HepG2 (cell line): ENCODE data around the gene CDC26. TPM values are rescaled to one million over a fixed set of nuclear protein-coding genes. Genes with fewer than 3 reads are reported as not detected.
A peak's percentile ranks its signal among the peaks of the same experiment; 100 is the strongest.

Experiments used
- CENPX ChIP-seq: sonication (generic); formaldehyde crosslinking; IDR thresholded peaks from 2 replicates; pipeline ENCODE4 v1.9.0; 2021; ENCODE audit warnings: mild to moderate bottlenecking, missing genetic modification reagents, moderate library complexity
- DNMT3B ChIP-seq: conservative IDR thresholded peaks from 2 replicates; pipeline ENCODE4 v1.6.1; 2016; ENCODE audit warnings: missing biosample characterization, control low read depth
- GTF3A ChIP-seq: sonication (generic); formaldehyde crosslinking; conservative IDR thresholded peaks from 2 replicates; pipeline ENCODE4 v1.4.0; 2020; ENCODE audit warnings: mild to moderate bottlenecking, missing genetic modification reagents
- HDAC2 ChIP-seq: sonication (generic); formaldehyde crosslinking; IDR thresholded peaks from 2 replicates; pipeline ENCODE4 v1.4.0; 2020; ENCODE audit warnings: missing genetic modification reagents
- HOXA3 ChIP-seq: sonication (generic); formaldehyde crosslinking; IDR thresholded peaks from 2 replicates; pipeline ENCODE4 v1.5.0; 2020; ENCODE audit warnings: missing genetic modification reagents
- SALL1 ChIP-seq: sonication (generic); formaldehyde crosslinking; IDR thresholded peaks from 2 replicates; pipeline ENCODE4 v1.8.0; 2022; ENCODE audit warnings: mild to moderate bottlenecking, missing genetic modification reagents
- SMAD9 ChIP-seq: sonication (generic); formaldehyde crosslinking; IDR thresholded peaks from 2 replicates; pipeline ENCODE4 v1.5.1; 2020; ENCODE audit warnings: mild to moderate bottlenecking, missing genetic modification reagents
- ZFP82 ChIP-seq: sonication (generic); formaldehyde crosslinking; IDR thresholded peaks from 2 replicates; pipeline ENCODE4 v1.5.1; 2020; ENCODE audit warnings: mild to moderate bottlenecking, missing genetic modification reagents, borderline replicate concordance
- ZNF292 ChIP-seq: sonication (generic); formaldehyde crosslinking; IDR thresholded peaks from 2 replicates; pipeline ENCODE4 v1.8.1; 2022; ENCODE audit warnings: mild to moderate bottlenecking, low read depth, missing genetic modification reagents, borderline replicate concordance
- ZNF441 ChIP-seq: sonication (generic); formaldehyde crosslinking; IDR thresholded peaks from 2 replicates; pipeline ENCODE4 v1.7.0; 2021; ENCODE audit warnings: missing genetic modification reagents, borderline replicate concordance
- ZNF788 ChIP-seq: sonication (generic); formaldehyde crosslinking; IDR thresholded peaks from 2 replicates; pipeline ENCODE4 v1.5.0; 2020; ENCODE audit warnings: mild to moderate bottlenecking, missing genetic modification reagents, borderline replicate concordance
- polyA plus RNA-seq, 8 experiments: library from polyadenylated mRNA; depleted of rRNA in 3 of 8; stranded (reverse) in 7 of 8; unstranded in 1 of 8; fragments of >200 nt; fragmentation: Illumina TruSeq in 4 of 8; extraction: Trizol in 4 of 8; gene quantifications; 2 replicates each; pipeline versions ENCODE4 v1.2.1 to v1.2.3, GENCODE V29; 2011 to 2016; ENCODE audit warnings: low read depth in 4 of 8, missing spikeins in 1 of 8, mixed read lengths in 1 of 8; ENCODE audit not compliant: insufficient read depth in 1 of 8
- total RNA-seq, 5 experiments: library from RNA; depleted of rRNA; stranded (reverse); fragments of >200 nt; fragmentation: Illumina TruSeq; extraction: Trizol; gene quantifications; 2 replicates each; pipeline ENCODE4 v1.2.3, GENCODE V29; 2016; ENCODE audit warnings: low read depth in 1 of 5
- TF ChIP-seq, protein P1 (sequence below): sonication (generic); formaldehyde crosslinking; IDR thresholded peaks from 2 replicates; pipeline ENCODE4 v1.4.0; 2020; ENCODE audit warnings: mild to moderate bottlenecking, missing genetic modification reagents, borderline replicate concordance
- TF ChIP-seq, protein P2 (sequence below): IDR thresholded peaks from 2 replicates; pipeline ENCODE4 v1.6.1; 2016; ENCODE audit warnings: missing biosample characterization, missing genetic modification reagents, low read depth
- TF ChIP-seq, protein P3 (sequence below): sonication (generic); formaldehyde crosslinking; conservative IDR thresholded peaks from 2 replicates; pipeline ENCODE4 v1.8.1; 2023; ENCODE audit warnings: missing genetic modification reagents
- TF ChIP-seq, protein P4 (sequence below): sonication (generic); formaldehyde crosslinking; conservative IDR thresholded peaks from 2 replicates; pipeline ENCODE4 v1.8.0; 2022; ENCODE audit warnings: missing genetic modification reagents
- TF ChIP-seq, protein P5 (sequence below): sonication (generic); formaldehyde crosslinking; IDR thresholded peaks from 2 replicates; pipeline ENCODE4 v1.4.0; 2020; ENCODE audit warnings: mild to moderate bottlenecking, missing genetic modification reagents, borderline replicate concordance

Gene CDC26
- total and polyA plus RNA-seq, 2 of the 13 experiments (the other 11 are each of a cell fraction or from before 2014, with no cell fraction given) = 26.6 to 57.9 TPM

DNA sequence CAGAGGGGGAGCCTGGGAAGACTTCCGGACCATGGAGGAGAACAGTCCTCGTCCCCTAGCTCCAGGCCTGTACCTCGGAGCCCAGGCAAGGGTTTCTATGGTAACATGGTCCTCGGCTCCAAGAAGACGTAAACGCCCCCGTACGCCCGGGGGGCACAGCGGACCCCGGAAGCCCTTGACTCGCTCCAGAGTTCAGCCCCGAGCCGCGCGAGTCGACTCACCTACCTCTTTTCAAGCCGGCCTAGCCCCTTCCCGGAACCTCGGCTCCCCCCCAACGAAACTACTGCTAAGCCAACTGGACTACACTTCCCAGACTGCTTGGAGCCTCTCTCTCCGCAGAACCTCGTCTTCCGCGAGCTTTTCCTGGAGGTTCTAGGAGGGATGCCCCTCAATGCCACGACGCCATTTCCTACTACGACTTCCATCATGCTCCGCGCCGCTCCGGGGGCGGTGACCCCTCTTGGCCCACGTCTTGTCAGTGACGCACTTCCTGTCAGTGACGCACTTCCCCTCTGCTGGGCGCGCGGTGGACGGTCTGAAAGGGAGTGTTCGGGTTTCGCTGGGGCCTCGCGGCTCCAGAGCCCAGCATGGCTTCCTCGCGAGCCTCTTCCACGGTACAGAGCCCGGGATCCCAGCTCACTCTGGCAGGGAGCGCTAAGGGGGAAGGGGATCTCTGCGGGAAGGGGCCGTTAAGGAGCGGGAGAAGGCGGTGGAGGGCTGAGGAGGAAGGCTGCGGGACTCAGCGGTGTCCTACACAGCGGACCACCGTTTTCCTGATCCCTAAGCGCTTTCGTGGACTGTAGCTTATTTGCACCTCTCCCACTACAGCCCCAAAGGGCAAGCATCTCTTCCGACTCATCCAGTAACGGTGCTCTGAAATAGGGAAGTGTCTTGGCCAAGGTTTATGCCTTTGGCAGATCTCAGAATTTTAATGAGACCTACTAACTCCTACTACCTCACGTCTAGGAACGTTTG, at the start of gene CDC26, which contains the start of gene PRPF4 (continued):
- TF ChIP-seq, protein P1, sequence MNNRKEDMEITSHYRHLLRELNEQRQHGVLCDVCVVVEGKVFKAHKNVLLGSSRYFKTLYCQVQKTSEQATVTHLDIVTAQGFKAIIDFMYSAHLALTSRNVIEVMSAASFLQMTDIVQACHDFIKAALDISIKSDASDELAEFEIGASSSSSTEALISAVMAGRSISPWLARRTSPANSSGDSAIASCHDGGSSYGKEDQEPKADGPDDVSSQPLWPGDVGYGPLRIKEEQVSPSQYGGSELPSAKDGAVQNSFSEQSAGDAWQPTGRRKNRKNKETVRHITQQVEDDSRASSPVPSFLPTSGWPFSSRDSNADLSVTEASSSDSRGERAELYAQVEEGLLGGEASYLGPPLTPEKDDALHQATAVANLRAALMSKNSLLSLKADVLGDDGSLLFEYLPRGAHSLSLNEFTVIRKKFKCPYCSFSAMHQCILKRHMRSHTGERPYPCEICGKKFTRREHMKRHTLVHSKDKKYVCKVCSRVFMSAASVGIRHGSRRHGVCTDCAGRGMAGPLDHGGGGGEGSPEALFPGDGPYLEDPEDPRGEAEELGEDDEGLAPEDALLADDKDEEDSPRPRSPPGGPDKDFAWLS (CRISPR knock-in tag) = no peak
- TF ChIP-seq, protein P2, sequence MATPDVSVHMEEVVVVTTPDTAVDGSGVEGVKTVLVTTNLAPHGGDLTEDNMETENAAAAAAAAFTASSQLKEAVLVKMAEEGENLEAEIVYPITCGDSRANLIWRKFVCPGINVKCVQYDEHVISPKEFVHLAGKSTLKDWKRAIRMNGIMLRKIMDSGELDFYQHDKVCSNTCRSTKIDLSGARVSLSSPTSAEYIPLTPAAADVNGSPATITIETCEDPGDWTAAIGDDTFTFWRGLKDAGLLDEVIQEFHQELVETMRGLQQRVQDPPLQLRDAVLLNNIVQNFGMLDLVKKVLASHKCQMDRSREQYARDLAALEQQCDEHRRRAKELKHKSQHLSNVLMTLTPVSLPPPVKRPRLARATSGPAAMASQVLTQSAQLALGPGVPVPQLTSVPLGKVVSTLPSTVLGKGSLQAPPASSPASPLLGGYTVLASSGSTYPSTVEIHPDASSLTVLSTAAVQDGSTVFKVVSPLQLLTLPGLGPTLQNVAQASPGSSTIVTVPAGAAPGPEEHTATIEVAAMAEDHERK (CRISPR knock-in tag) = peak; percentile 38; the same call in 1 of the 2 replicates
- no peak for TF ChIP-seq ZNF441 (CRISPR knock-in tag)
- TF ChIP-seq CENPX (CRISPR knock-in tag) = no peak
- TF ChIP-seq SALL1 (CRISPR knock-in tag) = peak; percentile 79
- peak; percentile 97 for TF ChIP-seq HOXA3 (CRISPR knock-in tag)
- 0 out of 2 replicates have a peak, but pooled peaks have one; percentile 37 for TF ChIP-seq SMAD9 (CRISPR knock-in tag)
- peak; percentile 91; the same call in 1 of the 2 replicates for TF ChIP-seq ZNF788 (CRISPR knock-in tag)
- TF ChIP-seq, protein P3, sequence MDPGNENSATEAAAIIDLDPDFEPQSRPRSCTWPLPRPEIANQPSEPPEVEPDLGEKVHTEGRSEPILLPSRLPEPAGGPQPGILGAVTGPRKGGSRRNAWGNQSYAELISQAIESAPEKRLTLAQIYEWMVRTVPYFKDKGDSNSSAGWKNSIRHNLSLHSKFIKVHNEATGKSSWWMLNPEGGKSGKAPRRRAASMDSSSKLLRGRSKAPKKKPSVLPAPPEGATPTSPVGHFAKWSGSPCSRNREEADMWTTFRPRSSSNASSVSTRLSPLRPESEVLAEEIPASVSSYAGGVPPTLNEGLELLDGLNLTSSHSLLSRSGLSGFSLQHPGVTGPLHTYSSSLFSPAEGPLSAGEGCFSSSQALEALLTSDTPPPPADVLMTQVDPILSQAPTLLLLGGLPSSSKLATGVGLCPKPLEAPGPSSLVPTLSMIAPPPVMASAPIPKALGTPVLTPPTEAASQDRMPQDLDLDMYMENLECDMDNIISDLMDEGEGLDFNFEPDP (CRISPR knock-in tag) = no peak
- no peak for TF ChIP-seq ZNF292
- 0 out of 2 replicates have a peak, but pooled peaks have one; percentile 46 for TF ChIP-seq GTF3A
- TF ChIP-seq ZFP82 (CRISPR knock-in tag) = peak; percentile 74; the same call in 1 of the 2 replicates
- no peak for TF ChIP-seq DNMT3B (CRISPR knock-in tag)
- TF ChIP-seq HDAC2 (CRISPR knock-in tag) = peak; percentile 88
- TF ChIP-seq, protein P4, sequence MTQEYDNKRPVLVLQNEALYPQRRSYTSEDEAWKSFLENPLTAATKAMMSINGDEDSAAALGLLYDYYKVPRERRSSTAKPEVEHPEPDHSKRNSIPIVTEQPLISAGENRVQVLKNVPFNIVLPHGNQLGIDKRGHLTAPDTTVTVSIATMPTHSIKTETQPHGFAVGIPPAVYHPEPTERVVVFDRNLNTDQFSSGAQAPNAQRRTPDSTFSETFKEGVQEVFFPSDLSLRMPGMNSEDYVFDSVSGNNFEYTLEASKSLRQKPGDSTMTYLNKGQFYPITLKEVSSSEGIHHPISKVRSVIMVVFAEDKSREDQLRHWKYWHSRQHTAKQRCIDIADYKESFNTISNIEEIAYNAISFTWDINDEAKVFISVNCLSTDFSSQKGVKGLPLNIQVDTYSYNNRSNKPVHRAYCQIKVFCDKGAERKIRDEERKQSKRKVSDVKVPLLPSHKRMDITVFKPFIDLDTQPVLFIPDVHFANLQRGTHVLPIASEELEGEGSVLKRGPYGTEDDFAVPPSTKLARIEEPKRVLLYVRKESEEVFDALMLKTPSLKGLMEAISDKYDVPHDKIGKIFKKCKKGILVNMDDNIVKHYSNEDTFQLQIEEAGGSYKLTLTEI (CRISPR knock-in tag) = no peak
- TF ChIP-seq, protein P5, sequence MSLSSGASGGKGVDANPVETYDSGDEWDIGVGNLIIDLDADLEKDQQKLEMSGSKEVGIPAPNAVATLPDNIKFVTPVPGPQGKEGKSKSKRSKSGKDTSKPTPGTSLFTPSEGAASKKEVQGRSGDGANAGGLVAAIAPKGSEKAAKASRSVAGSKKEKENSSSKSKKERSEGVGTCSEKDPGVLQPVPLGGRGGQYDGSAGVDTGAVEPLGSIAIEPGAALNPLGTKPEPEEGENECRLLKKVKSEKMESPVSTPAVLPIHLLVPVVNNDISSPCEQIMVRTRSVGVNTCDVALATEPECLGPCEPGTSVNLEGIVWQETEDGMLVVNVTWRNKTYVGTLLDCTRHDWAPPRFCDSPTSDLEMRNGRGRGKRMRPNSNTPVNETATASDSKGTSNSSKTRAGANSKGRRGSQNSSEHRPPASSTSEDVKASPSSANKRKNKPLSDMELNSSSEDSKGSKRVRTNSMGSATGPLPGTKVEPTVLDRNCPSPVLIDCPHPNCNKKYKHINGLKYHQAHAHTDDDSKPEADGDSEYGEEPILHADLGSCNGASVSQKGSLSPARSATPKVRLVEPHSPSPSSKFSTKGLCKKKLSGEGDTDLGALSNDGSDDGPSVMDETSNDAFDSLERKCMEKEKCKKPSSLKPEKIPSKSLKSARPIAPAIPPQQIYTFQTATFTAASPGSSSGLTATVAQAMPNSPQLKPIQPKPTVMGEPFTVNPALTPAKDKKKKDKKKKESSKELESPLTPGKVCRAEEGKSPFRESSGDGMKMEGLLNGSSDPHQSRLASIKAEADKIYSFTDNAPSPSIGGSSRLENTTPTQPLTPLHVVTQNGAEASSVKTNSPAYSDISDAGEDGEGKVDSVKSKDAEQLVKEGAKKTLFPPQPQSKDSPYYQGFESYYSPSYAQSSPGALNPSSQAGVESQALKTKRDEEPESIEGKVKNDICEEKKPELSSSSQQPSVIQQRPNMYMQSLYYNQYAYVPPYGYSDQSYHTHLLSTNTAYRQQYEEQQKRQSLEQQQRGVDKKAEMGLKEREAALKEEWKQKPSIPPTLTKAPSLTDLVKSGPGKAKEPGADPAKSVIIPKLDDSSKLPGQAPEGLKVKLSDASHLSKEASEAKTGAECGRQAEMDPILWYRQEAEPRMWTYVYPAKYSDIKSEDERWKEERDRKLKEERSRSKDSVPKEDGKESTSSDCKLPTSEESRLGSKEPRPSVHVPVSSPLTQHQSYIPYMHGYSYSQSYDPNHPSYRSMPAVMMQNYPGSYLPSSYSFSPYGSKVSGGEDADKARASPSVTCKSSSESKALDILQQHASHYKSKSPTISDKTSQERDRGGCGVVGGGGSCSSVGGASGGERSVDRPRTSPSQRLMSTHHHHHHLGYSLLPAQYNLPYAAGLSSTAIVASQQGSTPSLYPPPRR = 0 out of 2 replicates have a peak, but pooled peaks have one; percentile 22
